GM12878 (cell line): ENCODE measurements around the gene SNAPC4. TPM values are rescaled to one million over a fixed set of nuclear protein-coding genes. Genes with fewer than 3 reads are reported as not detected.
A peak's percentile ranks its signal among the peaks of the same experiment; 100 is the strongest.

Experiments
- ATAC-seq: fragments of 200-7000 bp; cut with Tn5 transposase; 3 replicates; pipeline ENCODE4 v1.9.1; 2020; ENCODE audit warnings: mild to moderate bottlenecking, moderate library complexity
- BruUV-seq: library from RNA; stranded (reverse); fragments of 400-500 nt; replicated peaks from 2 replicates; lab custom pipeline; 2021; lab: Mats Ljungman, UMichigan
- CTCF ChIA-PET: fragments of 300-600 bp; sonication (Branson Sonifier 250); formaldehyde crosslinking; extraction: SDS; loops from one replicate; lab custom pipeline; 2021; ENCODE audit warnings: inconsistent platforms; lab: Yijun Ruan, JAX
- POLR2A ChIA-PET: fragments of 350-600 bp; formaldehyde crosslinking; extraction: SDS; loops from one replicate; lab custom pipeline; 2021; ENCODE audit warnings: inconsistent platforms; lab: Charles Lee
- RAD21 ChIA-PET: fragments of 300-600 bp; sonication (Branson Sonifier 250); formaldehyde crosslinking; loops from one replicate; lab custom pipeline; 2023; ENCODE audit warnings: antibody characterized with exemption; ENCODE audit not compliant: unreplicated experiment; lab: Charles Lee
- SMC1A ChIA-PET: fragments of 300-600 bp; sonication (Branson Sonifier 250); formaldehyde crosslinking; loops from one replicate; lab custom pipeline; 2023; ENCODE audit not compliant: unreplicated experiment, uncharacterized antibody; lab: Charles Lee
- DNase-seq: peaks from one replicate; pipeline ENCODE4 v3.0.0-alpha.2; 2011; ENCODE audit warnings: low read depth, low spot score
- FAIRE-seq: peaks from 3 replicates; lab custom pipeline; 2011; peaks lifted over from hg19 to GRCh38; lab: Jason Lieb, UNC
- H2AFZ ChIP-seq: 2 replicates; pipeline ENCODE4 v1.6.0; 2011; ENCODE audit warnings: low read depth, low read length, control low read depth; ENCODE audit not compliant: control insufficient read depth
- H3K27ac ChIP-seq: 2 replicates; pipeline ENCODE4 v1.5.1; 2011; ENCODE audit warnings: control low read depth; ENCODE audit not compliant: control insufficient read depth, insufficient read depth
- H3K27me3 ChIP-seq, 2 experiments: replicated peaks in 1 of 2; 2 replicates each; pipeline versions ENCODE4 v1.6.0 to v1.6.1; 2011; ENCODE audit warnings: low read length in 1 of 2; ENCODE audit not compliant: control insufficient read depth in 2 of 2, insufficient read depth in 2 of 2
- H3K36me3 ChIP-seq, 2 experiments: 2 replicates each; pipeline ENCODE4 v1.5.1; 2011; ENCODE audit warnings: low read length in 1 of 2; ENCODE audit not compliant: control insufficient read depth in 2 of 2, insufficient read depth in 2 of 2
- H3K4me1 ChIP-seq: 2 replicates; pipeline ENCODE4 v1.6.1; 2011; ENCODE audit warnings: mild to moderate bottlenecking, low read length, moderate library complexity, mixed read lengths; ENCODE audit not compliant: control insufficient read depth, insufficient read depth
- H3K4me2 ChIP-seq: 2 replicates; pipeline ENCODE4 v1.6.0; 2011; ENCODE audit warnings: control low read depth; ENCODE audit not compliant: control insufficient read depth, insufficient read depth
- H3K4me3 ChIP-seq: fragments of 200-600 bp; sonication (generic); 2 replicates; pipeline ENCODE4 v1.5.1; 2016
- H3K79me2 ChIP-seq: 2 replicates; pipeline ENCODE4 v1.6.0; 2011; ENCODE audit warnings: low read length; ENCODE audit not compliant: control insufficient read depth, insufficient read depth
- H3K9ac ChIP-seq: 2 replicates; pipeline ENCODE4 v1.8.0; 2011; ENCODE audit warnings: low read length, control low read depth, mixed read lengths; ENCODE audit not compliant: control insufficient read depth, insufficient read depth
- H3K9me3 ChIP-seq: replicated peaks from 3 replicates; pipeline ENCODE4 v1.5.1; 2011; ENCODE audit warnings: mild to moderate bottlenecking, low read length; ENCODE audit not compliant: control insufficient read depth, insufficient read depth
- H4K20me1 ChIP-seq: 2 replicates; pipeline ENCODE4 v1.6.0; 2011; ENCODE audit not compliant: control insufficient read depth, insufficient read depth
- ASH2L ChIP-seq: fragments of 300-600, 200-600 bp; sonication (generic); IDR thresholded peaks from 2 replicates; pipeline ENCODE4 v1.6.1; 2017; ENCODE audit warnings: low read depth, mild to moderate bottlenecking, borderline replicate concordance
- CTCF ChIP-seq, 3 experiments: IDR thresholded peaks in 2 of 3; conservative IDR thresholded peaks in 1 of 3; 2 replicates each; pipeline ENCODE4 v1.5.1; 2011; ENCODE audit warnings: low read depth in 3 of 3, low read length in 3 of 3, mild to moderate bottlenecking in 3 of 3, control low read depth in 2 of 3, moderate library complexity in 2 of 3, inconsistent platforms in 1 of 3, mixed read lengths in 1 of 3; ENCODE audit not compliant: control insufficient read depth in 2 of 3, insufficient read depth in 1 of 3; ENCODE audit errors: extremely low read depth in 1 of 3
- KLF5 ChIP-seq: fragments of 450-650 bp; IDR thresholded peaks from 2 replicates; pipeline ENCODE4 v1.6.1; 2014; ENCODE audit warnings: mild to moderate bottlenecking; ENCODE audit not compliant: partially characterized antibody
- MLLT1 ChIP-seq: fragments of 450-650 bp; IDR thresholded peaks from 2 replicates; pipeline ENCODE4 v1.6.1; 2016; ENCODE audit warnings: mild to moderate bottlenecking
- SMARCA5 ChIP-seq: fragments of 450-650 bp; IDR thresholded peaks from 2 replicates; pipeline ENCODE4 v1.6.1; 2017; ENCODE audit warnings: mild to moderate bottlenecking
- SP1 ChIP-seq: IDR thresholded peaks from one replicate; pipeline ENCODE4 v1.6.1; 2011; ENCODE audit warnings: low read depth, low read length
- WRNIP1 ChIP-seq: IDR thresholded peaks from 2 replicates; pipeline ENCODE4 v1.6.1; 2011; ENCODE audit warnings: low read depth, low read length, improper control_type of control experiment, borderline replicate concordance
- ZBED1 ChIP-seq: IDR thresholded peaks from 2 replicates; pipeline ENCODE4 v1.6.1; 2016; ENCODE audit warnings: borderline replicate concordance
- WGBS: methylation state at CpG from one replicate; pipeline ENCODE4 v1.1.6; 2016; ENCODE audit warnings: low lambda C conversion rate; ENCODE audit not compliant: insufficient replicate concordance, insufficient coverage; ENCODE audit errors: missing lambda C conversion rate; 5-methylcytosine and 5-hydroxymethylcytosine counted together
- in situ Hi-C: fragments of 300-500 bp; cut with MboI; formaldehyde crosslinking; loops from 9 replicates; pipeline ENCODE4 v1.14.3; 2018; ENCODE audit warnings: mixed read lengths
- intact Hi-C: fragments of 100-400 bp; cut with micrococcal nuclease; formaldehyde crosslinking; loops from one replicate; pipeline ENCODE4 v1.14.2; 2022; ENCODE audit not compliant: unreplicated experiment
- polyA plus RNA-seq, 11 experiments: library from polyadenylated mRNA; depleted of rRNA in 4 of 11; unstranded in 6 of 11; stranded (reverse) in 5 of 11; fragments of >200 nt; fragmentation: Nextera tagmentation in 4 of 11; fragmentation: Illumina TruSeq in 1 of 11; extraction: Ambion mirVana in 4 of 11; extraction: Trizol in 1 of 11; gene quantifications; 1 replicate in 1 of 11; 2 replicates in 10 of 11; pipeline versions ENCODE4 v1.2.1 to v1.2.3, GENCODE V29; 2011 to 2016; ENCODE audit warnings: inconsistent platforms in 2 of 11, missing spikeins in 2 of 11, low read depth in 1 of 11
- total RNA-seq, 4 experiments: library from RNA; depleted of rRNA in 3 of 4; stranded (reverse); fragments of >200 nt in 3 of 4; fragmentation: Illumina TruSeq in 1 of 4; extraction: Trizol in 1 of 4; gene quantifications; 2 replicates each; pipeline versions ENCODE4 v1.2.1 to v1.2.3, GENCODE V29; 2013 to 2021

SNAPC4 gene
- total and polyA plus RNA-seq, 10 of the 15 experiments (the other 5 are each of a cell fraction or from before 2014, with no cell fraction given) = 0.42 to 19.8 (median 7.0) TPM

- ChIA-PET SMC1A (no interaction called here), RAD21 (interaction anchor here (0.6 kb wide), 1 partner anchor 655 kb away, joined by 4 read pairs; no protein-coding TSS in a partner anchor), CTCF (no interaction called here)
- Histone ChIP-seq H3K9me3 (no peaks in the 10 kb centered on the region), H2AFZ (peak overlapping the region; percentile 37; the same call in 1 of the 2 replicates), H3K27me3 (no peaks in the 10 kb centered on the region), H3K4me2 (peak overlapping the region; percentile 90), H3K79me2 (peaks cover 30% of the 10 kb centered on the region), H3K4me1 (peaks cover 42% of the 10 kb centered on the region), H3K4me3 (peak overlapping the region; percentile 24; the same call in 1 of the 2 replicates), H3K27ac (peak overlapping the region; percentile 92)
- ATAC-seq = no peak
- in situ Hi-C loops = no loop called here
- no peak for TF ChIP-seq ASH2L
- no peak for TF ChIP-seq KLF5
- TF ChIP-seq SP1 = no peak
- TF ChIP-seq CTCF (IDR thresholded peaks at IDR 0.05 in 2 of 3, conservative IDR thresholded peaks at IDR 0.05 in 1 of 3; ENCODE audit: control insufficient read depth in 2 of 3, extremely low read depth in 1 of 3, insufficient read depth in 1 of 3, low read depth in 3 of 3, low read length in 3 of 3) = no peak
- TF ChIP-seq ZBED1 = 0 out of 2 replicates have a peak, but pooled peaks have one; percentile 38
- TF ChIP-seq MLLT1 = peak; percentile 66
- TF ChIP-seq SMARCA5 = no peak
- no peak for TF ChIP-seq WRNIP1
- TF ChIP-seq, all 136 proteins: peak for 2
- WGBS = 44% methylated on average over 14 of the region's 14 CpGs
- DNase-seq = no peak
- peak; percentile 23 for FAIRE-seq
- intact Hi-C loops = no loop called here
- peaks cover 7 to 18% of the 10 kb centered on the region in 2 experiments; a peak in 3 of 4 replicates for H3K36me3 ChIP-seq
- BruUV-seq = no TSS peak
- peak overlapping the region; percentile 65 for H3K9ac ChIP-seq
- H4K20me1 ChIP-seq = no peaks in the 10 kb centered on the region
- POLR2A ChIA-PET = interaction anchor here (0.6 to 1.9 kb wide), 3 partner anchors 17 to 42 kb away, joined by 5 to 10 read pairs (median 6); partner anchors contain the start of gene DNLZ
Measured at GRCh38 chr9:136404801-136405136, 4.8 kb upstream of the SNAPC4 start.
